ENCODE data around the gene PSMD6.
A peak's percentile ranks its signal among the peaks of the same experiment; 100 is the strongest.

PSMD6 gene

DNA sequence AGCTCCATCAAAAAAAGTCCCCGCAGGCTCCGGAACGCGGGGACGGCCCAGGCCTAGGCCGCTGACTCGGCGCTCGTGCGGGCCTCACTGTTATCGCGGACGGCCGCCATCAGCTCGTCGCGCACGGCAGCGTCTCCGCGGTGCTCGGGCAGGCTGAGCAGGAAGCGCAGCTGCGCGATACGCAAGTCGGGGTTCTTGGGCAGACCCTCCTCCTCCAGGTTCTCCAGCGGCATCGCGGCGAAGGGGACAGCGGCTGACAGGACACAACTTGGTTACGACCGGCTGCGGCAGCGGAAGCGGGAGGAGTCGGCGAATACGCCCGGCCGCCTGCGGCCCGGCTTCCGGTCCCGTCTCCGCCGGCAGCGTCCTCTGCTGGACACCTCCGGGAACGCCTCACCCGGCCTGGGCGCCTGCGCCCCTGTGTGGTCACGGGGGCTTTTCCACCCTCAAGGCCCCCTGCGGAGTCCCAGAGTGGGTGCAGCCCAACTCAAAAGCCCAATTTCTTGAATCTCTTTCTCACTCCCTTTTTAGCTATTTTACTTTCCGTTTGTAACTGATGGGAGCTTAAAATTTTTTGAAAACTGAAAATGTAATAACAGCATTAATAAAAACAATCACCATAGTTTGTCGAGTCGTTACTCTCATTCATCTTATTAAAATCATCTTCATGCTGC lies at the start of gene PSMD6:
Gene PSMD6, minus strand, starts transcription at position 308 of the 674 bp plus-strand sequence. Its CDS starts 75 bp downstream, at position 233.
- peak; percentile 86 for DNase-seq (ENCODE audit: low read depth)

DNA sequence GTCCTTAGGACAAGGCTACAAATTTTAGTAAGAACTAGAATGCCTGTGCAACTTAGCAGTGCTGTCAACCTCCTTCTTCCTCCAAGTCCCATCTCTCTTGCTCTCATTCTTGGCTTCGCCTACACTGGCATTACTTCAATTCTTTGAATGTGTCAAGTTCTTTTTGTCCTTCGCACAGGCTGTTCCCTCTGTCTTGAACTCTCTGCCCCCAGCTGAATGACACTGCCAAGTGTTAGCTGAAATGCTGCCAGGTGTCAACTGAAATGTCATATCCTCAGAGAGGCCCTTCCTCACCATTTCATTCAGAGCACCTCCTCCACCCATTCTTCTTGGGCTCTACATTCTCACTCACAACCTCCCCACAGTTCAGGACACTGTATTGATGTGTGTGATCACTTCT lies 48.8 kb upstream of the PSMD6 start:
- no peak for DNase-seq (ENCODE audit: low read depth)

DNA sequence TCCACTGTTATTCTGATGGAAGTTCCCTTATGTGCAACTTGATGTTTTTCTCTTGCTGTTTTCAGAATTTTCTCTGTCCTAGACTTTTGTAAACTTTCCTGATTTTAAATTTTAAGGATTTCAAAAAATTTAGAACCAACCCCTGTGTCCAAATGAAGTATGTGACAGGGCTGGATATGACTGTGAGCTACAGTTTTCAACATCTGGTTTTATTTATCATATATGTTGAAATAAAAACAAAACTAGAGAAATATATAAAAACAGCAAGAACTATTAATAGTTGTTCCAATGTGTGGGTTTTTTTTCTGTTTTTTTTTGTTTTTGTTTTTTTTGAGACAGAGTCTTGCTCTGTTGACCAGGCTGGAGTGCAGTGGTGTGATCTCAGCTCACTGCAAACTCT lies 47.4 kb upstream of the PSMD6 start:
- DNase-seq (ENCODE audit: low read depth): no peak

DNA sequence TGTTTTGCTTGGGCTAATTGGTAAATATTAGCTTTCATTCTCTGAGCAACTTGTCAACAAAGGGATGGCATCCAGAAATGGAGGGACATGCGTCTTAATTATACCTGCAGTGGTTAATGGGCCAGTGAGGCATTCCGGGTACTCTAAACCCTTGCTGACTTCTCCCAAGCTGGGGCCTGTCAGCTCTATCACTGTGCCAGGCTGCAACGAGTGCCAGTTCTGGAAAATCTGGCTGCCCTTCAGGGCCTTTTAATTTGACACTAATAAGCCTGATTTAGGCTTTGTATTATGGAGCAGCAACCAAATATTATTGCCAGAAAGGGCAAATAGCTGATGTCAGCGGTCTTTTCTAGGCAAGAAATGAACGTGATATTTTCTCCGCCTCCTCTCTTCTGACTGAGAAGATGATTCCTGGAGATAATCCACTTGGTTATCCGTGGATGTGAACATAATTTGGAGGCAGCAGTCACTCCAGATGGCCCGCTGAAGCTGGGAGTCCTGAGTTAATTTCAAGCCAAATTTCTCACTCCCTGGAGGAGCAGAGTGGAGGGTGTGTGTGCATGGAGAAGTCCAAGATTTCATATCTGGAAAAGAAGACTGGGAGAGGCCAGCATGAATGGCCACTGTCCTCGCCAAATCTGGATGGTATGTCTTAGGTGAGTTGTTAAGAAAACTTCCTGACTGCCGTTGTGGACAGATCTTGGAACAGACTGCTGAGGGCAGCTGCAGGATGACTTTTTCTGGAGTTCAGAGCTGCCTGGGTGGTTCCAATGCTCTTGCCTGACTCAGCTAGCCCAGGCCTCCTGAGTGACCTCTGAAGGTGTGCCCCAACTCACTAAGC lies 44.4 kb upstream of the PSMD6 start:
- DNase-seq (ENCODE audit: low read depth): no peak

DNA sequence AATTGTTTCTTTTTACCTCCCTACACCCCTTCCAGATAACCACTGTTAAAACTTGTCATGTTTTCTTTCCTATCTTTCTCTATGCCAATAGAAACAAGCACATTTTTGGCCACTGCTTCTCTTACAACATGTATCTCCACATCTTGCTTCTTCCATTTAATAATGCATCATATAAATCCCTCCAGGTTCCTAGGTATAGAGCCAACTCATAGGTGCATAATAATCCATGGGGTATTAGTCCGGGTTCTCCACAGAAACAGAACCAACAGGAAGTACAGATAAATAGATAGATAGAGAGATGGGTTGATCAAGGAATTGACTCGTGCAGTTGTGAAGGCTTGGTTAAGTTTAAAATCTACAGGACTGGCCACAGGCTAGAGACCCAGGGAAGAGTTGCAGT lies 41.5 kb upstream of the PSMD6 start:
- DNase-seq (ENCODE audit: low read depth): no peak

DNA sequence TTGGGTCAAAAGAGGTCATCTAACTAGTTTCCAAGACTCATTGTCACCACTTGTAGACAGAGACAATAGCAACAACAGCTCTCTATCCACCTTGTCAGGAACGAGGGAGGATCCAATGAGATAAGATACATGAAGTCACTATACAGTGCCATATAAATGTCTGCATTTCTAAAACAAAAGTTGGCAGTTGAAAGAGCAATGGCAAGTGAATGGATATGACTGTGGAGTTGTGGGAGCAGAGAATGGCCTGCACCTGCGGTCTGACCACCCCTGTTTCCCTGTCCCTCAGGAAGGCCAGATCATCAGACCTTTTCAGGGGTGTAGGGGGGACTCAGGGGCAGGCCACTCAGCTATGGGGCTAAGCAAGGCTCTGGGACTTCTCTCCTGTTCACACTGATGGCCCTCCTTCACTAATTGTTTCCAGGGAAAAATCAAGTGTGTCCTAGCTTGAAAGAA lies 40.7 kb upstream of the PSMD6 start:
- no peak for DNase-seq (ENCODE audit: low read depth)

DNA sequence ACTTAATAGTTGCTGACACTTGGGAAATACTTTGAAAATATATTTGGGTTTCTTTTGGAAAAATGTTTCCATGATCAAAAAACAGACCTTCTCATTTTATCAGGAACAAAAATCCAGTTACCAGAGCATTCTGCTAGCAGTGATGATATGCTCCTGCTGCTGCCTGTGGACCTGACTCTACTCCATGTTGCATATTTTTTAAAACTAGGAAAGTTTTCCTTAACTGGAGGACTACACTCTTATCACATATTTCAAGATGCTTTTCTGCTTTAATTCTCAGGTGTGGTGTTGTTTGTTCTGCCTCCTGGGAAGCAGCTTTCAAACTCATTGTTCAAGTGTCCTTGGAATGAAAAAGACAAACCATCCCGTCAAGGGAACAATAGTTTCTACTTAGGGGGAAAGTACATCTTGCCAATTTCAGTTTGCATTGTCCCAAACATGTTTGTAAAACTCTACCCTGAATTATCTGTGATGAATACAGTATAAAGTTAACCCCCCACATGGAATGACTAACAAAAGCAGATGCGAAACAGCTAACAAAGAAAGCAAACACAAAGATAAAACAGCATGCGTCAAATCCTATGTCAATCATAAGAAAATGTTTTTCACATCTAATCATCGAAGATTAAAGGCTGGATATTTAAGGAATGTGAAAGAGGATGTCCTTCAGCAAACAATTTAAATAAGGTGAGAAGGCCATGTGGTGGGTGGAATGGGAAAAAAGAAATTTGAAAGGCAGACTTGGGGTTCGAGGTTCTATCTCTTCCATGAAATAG lies 40.1 kb upstream of the PSMD6 start:
- DNase-seq (ENCODE audit: low read depth): no peak

DNA sequence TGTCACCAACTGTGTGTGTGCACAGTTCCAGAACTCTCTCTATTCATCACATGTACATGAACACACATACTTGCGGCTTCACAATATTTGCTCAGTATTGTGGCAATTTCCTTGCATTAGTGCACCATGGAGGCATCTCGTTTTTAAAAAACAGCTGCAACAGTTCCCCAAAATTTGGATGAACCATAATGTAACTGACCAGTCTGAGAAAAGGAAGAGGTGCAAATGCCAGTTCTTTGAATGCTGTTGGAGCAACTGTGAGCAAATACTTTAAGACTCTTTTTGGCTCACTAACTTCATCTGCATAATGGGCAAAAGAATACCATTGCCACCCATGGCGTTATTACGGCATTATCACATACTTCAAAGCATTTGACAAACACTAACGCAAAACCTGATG lies 38.3 kb upstream of the PSMD6 start:
- no peak for DNase-seq (ENCODE audit: low read depth)

DNA sequence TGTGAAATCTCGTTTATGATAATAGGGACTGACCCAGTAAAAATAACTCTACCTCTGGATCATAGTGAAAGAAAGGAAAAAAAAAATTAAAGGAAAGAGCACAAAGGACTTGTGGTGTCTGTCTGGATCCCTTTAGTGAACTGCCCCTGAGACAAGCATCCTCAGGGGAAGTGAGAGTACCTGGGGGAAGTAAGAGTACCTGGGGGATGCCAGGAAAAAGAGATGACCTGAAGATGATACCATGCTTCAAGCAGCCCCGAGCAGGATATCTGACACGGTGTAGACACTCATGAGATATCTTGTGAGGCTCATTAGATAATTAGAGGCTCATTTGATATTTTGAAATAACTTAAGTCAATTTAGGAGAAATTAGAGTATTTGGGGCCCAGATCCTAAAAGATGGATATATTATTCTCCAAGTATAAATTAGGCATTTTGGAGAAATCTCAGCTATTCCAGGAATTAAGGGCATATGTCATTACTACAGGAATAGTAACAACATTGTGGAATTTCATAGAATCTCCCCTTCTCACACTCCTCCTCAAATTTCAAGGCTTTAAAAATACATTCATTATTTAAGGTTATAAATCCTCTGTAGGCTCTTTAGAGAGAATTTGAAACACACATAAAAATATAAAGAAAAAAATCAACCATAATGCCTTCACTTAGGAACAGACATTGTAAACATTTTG lies 36.3 kb upstream of the PSMD6 start:
- DNase-seq (ENCODE audit: low read depth): no peak

DNA sequence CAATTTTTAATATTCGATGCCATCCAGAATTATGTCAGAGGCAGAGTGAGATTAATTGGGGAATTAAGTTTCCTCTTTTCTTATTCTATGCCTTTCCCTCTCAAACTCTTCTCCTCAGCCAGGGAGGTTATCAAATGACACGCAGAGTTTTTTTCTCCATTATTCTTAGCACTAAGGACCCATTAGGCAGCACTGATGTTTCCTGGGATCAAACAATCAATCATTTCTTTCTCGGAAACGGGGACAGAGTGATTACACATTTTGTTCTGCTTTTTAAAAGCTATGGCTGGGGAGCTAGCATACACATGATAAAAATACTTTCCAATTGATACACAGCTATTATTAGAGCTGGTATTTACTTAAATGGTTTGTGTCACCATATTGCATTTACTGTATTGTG lies 35.3 kb upstream of the PSMD6 start:
- no peak for DNase-seq (ENCODE audit: low read depth)

DNA sequence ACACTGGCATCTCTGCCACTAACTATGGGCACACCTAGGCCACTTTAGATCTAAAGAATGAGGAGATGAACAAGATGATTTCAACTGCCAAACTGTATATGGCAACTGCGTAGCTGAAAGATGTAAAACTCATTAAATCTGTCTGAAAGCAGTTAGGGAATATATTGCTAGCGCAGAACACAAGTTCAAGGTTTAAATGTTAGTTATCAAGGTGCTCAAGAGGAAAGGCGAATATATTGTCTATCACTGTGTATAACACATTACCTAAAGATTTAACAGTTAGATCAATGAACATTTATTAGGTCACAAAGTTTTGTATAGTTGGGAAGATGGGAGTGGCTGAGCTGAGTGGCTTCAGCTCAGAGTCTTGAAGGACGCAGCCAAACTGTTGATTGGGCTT lies 33.9 kb upstream of the PSMD6 start:
- DNase-seq (ENCODE audit: low read depth): no peak

DNA sequence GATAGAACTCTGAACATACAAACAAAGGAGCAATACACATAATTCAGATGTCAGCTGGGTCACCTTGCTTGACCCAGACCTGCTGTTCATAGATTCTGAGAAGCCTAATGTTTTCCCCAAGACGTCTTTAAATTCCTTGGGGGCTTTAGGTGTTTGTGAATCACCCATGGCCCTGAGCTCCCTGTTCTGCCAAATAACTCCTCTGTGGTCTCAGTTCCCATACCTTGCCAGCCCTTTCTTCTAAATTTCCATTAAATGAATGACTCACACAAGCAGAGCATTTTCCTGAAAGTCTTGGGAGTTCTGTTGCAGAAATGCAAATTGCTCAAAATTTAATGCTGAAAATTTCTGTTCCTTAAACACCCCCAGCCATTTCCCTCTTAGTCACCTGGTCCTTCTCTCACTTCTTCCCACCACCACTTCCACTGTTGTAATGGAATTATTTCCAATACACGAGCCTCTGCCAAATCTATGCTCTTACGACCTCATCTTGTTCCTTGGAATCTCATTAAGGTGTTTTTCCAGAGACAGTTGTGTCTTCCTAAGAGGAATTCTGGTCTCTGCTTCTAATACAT lies 33.4 kb upstream of the PSMD6 start:
- DNase-seq (ENCODE audit: low read depth): peak; percentile 38

DNA sequence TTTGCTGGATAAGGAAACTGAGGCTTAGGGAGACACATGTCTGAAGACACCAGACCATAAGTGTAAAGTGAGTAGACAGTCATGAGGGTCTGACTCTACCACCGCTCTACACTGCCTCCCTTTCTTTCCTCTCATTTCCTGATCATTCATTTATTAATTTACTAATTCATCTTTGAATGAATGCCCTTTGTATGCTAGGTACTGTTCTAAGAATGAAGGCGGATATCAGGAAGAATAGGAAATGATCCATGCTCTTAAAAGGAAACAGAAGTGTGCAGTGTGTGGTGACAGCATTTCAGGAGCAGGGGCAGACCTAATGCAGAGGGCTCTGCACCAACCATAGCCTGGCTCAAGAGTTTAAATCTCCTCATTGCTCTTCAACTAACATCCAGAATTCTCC lies 31.8 kb upstream of the PSMD6 start:
- no peak for DNase-seq (ENCODE audit: low read depth)

DNA sequence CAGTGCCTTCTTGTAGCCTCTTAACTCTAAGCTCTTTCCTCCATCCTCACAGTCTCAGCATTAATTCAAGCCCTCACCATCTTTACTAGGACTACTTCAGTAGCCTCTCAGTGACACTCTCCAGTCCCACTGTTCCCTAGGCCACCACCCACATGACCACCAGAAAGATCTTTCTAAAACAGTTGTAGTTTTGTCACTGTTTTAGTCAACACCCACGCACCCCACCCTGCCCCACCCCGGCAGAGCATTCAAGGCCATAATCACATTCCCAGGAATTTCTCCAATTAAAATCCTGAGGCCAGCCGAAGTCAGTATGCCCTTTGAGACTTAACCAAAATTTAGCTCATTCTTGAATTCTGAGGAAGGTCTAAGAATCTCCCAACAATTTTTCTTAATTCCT lies 31.2 kb upstream of the PSMD6 start:
- no peak for DNase-seq (ENCODE audit: low read depth)

DNA sequence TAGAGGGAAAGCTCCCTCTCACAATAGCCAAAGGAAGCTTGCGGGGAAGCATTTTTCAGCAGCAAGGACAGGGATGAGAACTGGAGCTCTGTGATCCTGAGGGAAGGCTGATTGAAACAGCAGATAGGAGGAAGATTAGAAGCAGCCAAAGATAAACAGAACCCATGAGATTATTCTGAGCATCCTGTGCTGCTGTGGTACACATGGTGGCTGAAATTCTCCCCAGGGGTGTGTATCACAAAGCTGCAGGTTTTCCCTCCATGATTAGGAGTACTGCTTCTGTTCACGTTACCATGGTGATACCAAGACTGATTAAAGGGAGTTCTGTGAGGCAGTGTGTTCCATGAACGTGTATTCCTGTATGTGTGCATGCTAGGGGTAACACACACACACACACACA lies 30.3 kb upstream of the PSMD6 start:
- DNase-seq (ENCODE audit: low read depth): no peak

DNA sequence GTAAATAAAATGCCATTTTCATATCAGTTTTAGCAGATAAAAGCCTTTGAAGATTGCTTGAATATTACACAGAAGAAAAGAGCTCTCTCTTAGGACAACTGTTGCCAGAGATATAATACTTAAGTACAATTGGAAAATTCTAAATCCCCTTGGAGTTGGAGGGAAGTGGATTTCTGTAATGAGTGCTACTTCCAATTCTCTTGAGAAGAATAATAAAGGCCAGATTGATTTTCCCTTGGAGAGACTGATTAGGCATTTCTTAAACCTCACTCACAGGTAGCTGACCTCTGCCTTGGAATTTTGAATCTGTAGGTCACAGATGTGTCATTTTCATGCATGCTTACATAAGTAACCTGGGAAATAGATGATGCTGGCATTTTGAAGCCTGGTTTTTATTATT lies 29.8 kb upstream of the PSMD6 start:
- DNase-seq (ENCODE audit: low read depth): no peak

DNA sequence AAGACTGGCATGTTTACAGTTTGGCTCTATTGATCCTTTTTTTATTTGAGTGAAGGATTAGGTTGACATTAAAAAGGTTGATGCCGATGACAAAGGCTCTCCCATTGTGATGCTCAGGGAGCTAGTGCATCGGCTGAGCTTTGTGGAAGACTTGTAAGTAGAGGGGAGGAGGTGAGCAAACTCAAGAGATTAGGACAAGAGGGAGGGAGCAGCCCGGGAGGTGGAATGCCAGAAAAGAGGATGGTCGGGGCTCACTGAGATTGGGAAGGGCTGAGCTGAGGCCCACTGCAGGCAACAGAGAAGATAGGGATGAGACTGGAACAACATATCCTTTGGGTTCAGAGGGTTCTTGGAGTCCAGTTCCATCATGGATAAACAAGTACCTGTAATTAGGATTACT lies 26.5 kb upstream of the PSMD6 start:
- DNase-seq (ENCODE audit: low read depth): no peak

DNA sequence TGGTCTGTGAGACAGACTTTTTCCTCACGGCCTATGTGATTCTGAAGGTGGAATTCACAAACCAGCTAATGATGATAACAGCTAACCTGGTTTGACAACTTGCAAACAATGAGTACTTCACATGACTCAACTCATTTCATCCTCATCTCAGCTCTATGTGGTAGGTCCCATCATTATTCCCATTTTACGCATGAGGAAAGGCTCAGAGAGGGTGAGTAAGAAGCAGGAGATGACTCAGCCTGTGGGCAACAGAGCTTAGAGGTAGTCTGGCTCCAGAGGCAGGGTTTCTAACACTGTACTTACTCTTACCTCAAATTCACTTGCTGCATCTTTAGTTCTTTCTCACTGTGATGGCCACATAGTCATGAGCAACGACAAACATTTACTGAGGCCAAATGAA lies 25.8 kb upstream of the PSMD6 start:
- DNase-seq (ENCODE audit: low read depth): peak; percentile 90

DNA sequence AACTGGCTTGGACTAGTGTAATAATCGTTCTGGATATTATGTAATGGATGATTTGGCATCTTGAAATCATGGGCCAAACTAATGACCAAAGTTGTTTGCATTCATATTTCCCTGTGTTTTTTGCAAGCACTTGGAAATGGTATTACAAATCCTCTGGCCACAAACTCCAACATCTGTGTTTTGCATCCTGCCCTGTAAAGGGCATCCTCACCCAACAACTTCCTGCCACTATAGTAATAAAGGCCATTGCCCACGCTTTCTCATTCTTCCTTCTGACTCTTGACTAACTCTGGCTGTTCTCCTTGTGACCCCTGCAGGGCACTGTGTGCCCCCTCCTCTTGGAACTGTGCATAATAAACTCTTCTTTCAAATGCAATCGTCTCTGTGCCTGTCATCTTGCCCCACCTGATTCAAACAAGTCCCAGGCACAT lies 25.4 kb upstream of the PSMD6 start:
- peak; percentile 34 for DNase-seq (ENCODE audit: low read depth)

DNA sequence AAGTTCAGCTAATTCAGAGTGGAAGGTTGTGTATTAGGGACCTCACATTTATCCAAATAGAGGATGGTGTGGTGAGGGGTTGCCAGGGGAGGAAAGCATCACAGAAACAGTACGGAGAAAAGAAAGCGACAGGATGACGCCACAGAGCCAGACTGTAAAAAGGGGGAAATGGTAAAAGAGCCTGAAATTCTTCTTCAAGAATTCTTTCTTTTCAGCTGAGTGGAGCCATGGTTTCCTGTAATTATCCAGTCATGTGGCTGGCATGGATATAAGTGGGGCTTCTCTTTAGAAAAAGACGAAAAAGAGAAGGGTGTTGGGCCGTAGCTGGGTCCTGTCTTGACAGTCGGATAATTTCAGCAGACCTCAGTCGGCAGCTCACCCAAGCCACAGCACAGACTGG lies 24.5 kb upstream of the PSMD6 start:
- DNase-seq (ENCODE audit: low read depth): no peak

DNA sequence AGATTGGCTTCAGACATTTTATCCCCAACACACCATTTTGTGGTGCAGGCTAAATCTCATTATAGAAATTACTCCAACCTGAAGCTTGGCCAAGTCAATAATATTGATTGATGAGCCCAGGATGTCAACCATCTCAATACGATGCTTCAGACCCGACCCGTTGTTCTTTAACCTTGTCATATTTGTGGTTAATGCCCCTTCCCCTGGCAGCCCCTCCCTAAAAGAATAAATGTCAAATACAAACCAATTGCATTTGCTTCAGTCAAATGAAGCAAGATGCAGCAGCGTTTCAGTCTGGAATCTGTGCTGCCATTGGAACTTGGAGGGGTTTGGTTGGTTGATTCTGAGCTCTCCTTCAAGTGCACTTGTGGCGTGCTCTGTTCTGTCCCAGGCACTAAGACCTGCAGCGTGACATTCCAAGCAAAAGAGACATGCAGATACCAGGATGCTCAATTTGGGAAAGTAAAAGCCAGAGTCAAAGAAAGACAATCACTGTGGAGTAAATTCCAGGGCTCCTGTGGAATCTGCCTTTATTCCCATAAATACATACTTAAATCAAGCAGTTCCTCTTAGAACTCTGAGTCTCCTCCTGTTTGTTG lies 23.8 kb upstream of the PSMD6 start:
- DNase-seq (ENCODE audit: low read depth): no peak

Data from ELR (cell line).